ENCODE data around the gene PLA2G4F.

PLA2G4F gene

GRCh38 chr15:42110367-42110766 lies 46.1 kb downstream of the PLA2G4F start:
- no peaks in the 10 kb centered on the region for H3K9me3 ChIP-seq
- no peaks in the 10 kb centered on the region for H3K27me3 ChIP-seq
- no peak overlapping the region for H3K4me3 ChIP-seq (ENCODE audit: low read depth in 1 of 2, low read length in 1 of 2)
- TF ChIP-seq CTCF (IDR thresholded peaks at IDR 0.05): no peak
- H3K27ac ChIP-seq: no peak overlapping the region
- no peaks in the 10 kb centered on the region for H3K36me3 ChIP-seq
- peaks cover 19 to 33% of the 10 kb centered on the region in 2 experiments for H3K4me1 ChIP-seq (ENCODE audit: control insufficient read depth in 1 of 2, insufficient read depth in 1 of 2, low read depth in 1 of 2, low read length in 1 of 2)

- Histone ChIP-seq H3K4me3 (ENCODE audit: low read depth in 1 of 2, low read length in 1 of 2) (no peak overlapping the region), H3K27me3 (no peaks in the 10 kb centered on the region), H3K4me1 (ENCODE audit: control insufficient read depth in 1 of 2, insufficient read depth in 1 of 2, low read depth in 1 of 2, low read length in 1 of 2) (peaks cover 34 to 45% of the 10 kb centered on the region in 2 experiments), H3K36me3 (no peaks in the 10 kb centered on the region), H3K27ac (no peak overlapping the region), H3K9me3 (no peaks in the 10 kb centered on the region)
- TF ChIP-seq CTCF (IDR thresholded peaks at IDR 0.05): no peak
These were observed 47.6 kb downstream of the PLA2G4F start for GRCh38 chr15:42108806-42109205.

- Histone ChIP-seq H3K27me3 (no peaks in the 10 kb centered on the region), H3K27ac (no peak overlapping the region), H3K4me1 (ENCODE audit: control insufficient read depth in 1 of 2, insufficient read depth in 1 of 2, low read depth in 1 of 2, low read length in 1 of 2) (peaks cover 36 to 45% of the 10 kb centered on the region in 2 experiments), H3K4me3 (ENCODE audit: low read depth in 1 of 2, low read length in 1 of 2) (no peak overlapping the region), H3K36me3 (no peaks in the 10 kb centered on the region), H3K9me3 (no peaks in the 10 kb centered on the region)
- TF ChIP-seq CTCF (IDR thresholded peaks at IDR 0.05): no peak
These were observed 48.2 kb downstream of the PLA2G4F start for GRCh38 chr15:42108189-42108588.

- TF ChIP-seq CTCF (IDR thresholded peaks at IDR 0.05): no peak
- Histone ChIP-seq H3K4me1 (ENCODE audit: control insufficient read depth in 1 of 2, insufficient read depth in 1 of 2, low read depth in 1 of 2, low read length in 1 of 2) (peaks cover 33 to 45% of the 10 kb centered on the region in 2 experiments), H3K9me3 (no peaks in the 10 kb centered on the region), H3K27ac (no peak overlapping the region), H3K36me3 (no peaks in the 10 kb centered on the region), H3K27me3 (no peaks in the 10 kb centered on the region), H3K4me3 (ENCODE audit: low read depth in 1 of 2, low read length in 1 of 2) (no peak overlapping the region)
These were observed 49.0 kb downstream of the PLA2G4F start for GRCh38 chr15:42107473-42107872.

GRCh38 chr15:42106288-42106687 lies 50.1 kb downstream of the PLA2G4F start:
- no peak for TF ChIP-seq CTCF (IDR thresholded peaks at IDR 0.05)
- Histone ChIP-seq H3K4me3 (ENCODE audit: low read depth in 1 of 2, low read length in 1 of 2) (no peak overlapping the region), H3K36me3 (no peaks in the 10 kb centered on the region), H3K27me3 (no peaks in the 10 kb centered on the region), H3K27ac (no peak overlapping the region), H3K9me3 (no peaks in the 10 kb centered on the region), H3K4me1 (ENCODE audit: control insufficient read depth in 1 of 2, insufficient read depth in 1 of 2, low read depth in 1 of 2, low read length in 1 of 2) (peaks cover 23 to 35% of the 10 kb centered on the region in 2 experiments)
